ENCODE measurements around the gene TMEM41A.

Gene TMEM41A

DNA sequence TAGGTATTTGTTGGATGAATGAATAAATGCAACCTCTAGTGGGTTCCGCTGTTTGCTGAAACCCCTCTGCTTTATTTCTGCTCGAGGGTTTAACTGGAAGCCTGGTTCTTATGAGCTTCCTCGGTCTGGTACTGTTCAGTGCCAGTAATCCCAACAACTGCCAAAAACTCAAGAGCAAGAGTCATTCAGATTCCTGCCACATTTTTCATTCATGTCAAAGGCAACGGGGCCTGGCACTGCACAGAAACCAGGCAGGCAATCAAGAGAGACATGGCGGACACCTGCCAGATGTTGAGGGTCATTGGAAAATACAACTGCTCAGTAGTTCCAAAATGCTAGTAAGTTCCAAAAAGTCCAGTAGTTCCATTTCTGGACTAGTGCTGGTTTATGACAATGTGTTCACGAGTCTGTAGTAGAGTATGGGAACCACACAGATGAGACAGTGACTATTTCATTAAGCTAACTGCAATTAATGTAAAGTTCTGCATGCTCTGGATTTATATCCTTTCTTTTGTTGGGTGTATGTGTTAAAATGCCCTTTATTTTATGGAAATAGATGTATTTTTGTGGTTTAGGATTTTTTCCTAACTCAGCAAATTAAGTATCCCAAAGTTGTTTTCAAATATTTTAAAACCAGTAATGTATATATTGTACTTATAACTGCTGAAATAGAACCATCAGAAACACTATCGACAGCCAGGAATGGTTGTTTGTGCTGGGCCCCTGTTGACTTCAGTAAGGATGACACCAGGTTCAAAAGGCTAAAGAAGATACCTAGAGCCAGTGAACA lies 22.7 kb upstream of the TMEM41A start:
- Histone ChIP-seq H3K36me3 (ENCODE audit: control insufficient read depth, insufficient read depth, low read length) (no peaks in the 10 kb centered on the region), H3K27me3 (replicated peaks; ENCODE audit: control insufficient read depth, insufficient read depth, low read length, poor library complexity, severe bottlenecking) (no peaks in the 10 kb centered on the region), H3K27ac (ENCODE audit: insufficient read depth, low read length, poor library complexity, severe bottlenecking) (no peak overlapping the region), H3K4me3 (ENCODE audit: insufficient read depth, low read depth, low read length, poor library complexity, severe bottlenecking) (no peak overlapping the region), H3K4me1 (ENCODE audit: control insufficient read depth, insufficient read depth, low read length, poor library complexity, severe bottlenecking) (no peaks in the 10 kb centered on the region), H3K9me3 (ENCODE audit: control insufficient read depth, low read length) (no peaks in the 10 kb centered on the region)
- no peak for DNase-seq

DNA sequence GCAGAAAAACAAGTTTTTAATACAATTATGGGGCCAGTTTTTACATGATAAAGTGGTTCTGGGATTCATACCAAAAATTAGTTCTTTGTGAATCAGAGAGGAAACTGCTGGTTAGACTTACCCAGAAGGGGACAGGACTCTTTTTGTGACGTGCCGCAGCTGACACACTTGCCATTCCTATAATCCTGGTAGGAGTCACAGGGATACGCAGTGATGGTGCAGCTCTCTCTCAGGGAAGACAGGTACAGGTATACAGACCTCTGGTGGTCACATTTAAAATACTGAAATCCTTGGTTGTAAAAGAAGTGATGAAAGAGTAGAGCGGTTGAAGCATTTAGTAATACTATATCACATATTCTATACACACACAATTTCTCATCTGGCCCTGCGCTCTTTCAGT lies 20.2 kb upstream of the TMEM41A start:
- DNase-seq = no peak
- Histone ChIP-seq H3K36me3 (ENCODE audit: control insufficient read depth, insufficient read depth, low read length) (no peaks in the 10 kb centered on the region), H3K27me3 (replicated peaks; ENCODE audit: control insufficient read depth, insufficient read depth, low read length, poor library complexity, severe bottlenecking) (no peaks in the 10 kb centered on the region), H3K4me3 (ENCODE audit: insufficient read depth, low read depth, low read length, poor library complexity, severe bottlenecking) (no peak overlapping the region), H3K9me3 (ENCODE audit: control insufficient read depth, low read length) (no peaks in the 10 kb centered on the region), H3K4me1 (ENCODE audit: control insufficient read depth, insufficient read depth, low read length, poor library complexity, severe bottlenecking) (no peaks in the 10 kb centered on the region), H3K27ac (ENCODE audit: insufficient read depth, low read length, poor library complexity, severe bottlenecking) (no peak overlapping the region)

DNA sequence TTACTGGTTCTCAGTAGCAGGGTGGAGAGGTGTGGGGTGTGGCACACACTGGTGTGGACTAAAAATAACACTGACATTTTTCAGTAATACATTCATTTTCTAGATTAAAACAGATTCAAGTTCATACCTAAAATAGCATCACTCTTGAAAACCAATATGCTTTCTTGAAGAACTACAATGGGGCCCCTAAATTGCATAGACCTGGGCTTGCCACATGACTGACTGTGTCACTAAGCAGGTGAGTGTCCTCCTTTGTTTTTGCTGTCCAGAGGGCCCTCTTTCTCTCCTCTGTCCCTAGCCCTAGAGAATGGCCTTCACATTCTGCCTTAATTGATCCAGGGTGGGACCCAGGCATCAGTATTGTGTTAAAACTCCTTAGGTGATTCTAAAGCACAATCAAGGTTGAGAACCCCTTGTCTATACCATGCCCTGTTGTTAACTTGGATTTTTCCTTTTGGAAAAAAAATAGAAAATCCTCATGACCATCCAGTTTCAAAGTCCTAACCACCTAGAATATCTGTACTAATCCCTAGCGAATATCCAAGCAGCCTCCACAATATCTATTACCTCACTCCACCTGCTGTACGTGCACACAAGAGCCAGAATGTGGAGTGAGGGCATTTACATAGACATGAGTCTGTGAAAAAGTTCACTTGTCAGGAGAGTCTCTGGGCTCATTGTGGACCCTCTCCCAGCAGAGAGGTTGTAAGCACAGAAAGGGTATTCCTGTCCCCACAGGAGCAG lies 18.7 kb upstream of the TMEM41A start:
- Histone ChIP-seq H3K36me3 (ENCODE audit: control insufficient read depth, insufficient read depth, low read length) (no peaks in the 10 kb centered on the region), H3K4me3 (ENCODE audit: insufficient read depth, low read depth, low read length, poor library complexity, severe bottlenecking) (no peak overlapping the region), H3K27ac (ENCODE audit: insufficient read depth, low read length, poor library complexity, severe bottlenecking) (no peak overlapping the region), H3K27me3 (replicated peaks; ENCODE audit: control insufficient read depth, insufficient read depth, low read length, poor library complexity, severe bottlenecking) (no peaks in the 10 kb centered on the region), H3K4me1 (ENCODE audit: control insufficient read depth, insufficient read depth, low read length, poor library complexity, severe bottlenecking) (no peaks in the 10 kb centered on the region), H3K9me3 (ENCODE audit: control insufficient read depth, low read length) (no peaks in the 10 kb centered on the region)
- DNase-seq = no peak

DNA sequence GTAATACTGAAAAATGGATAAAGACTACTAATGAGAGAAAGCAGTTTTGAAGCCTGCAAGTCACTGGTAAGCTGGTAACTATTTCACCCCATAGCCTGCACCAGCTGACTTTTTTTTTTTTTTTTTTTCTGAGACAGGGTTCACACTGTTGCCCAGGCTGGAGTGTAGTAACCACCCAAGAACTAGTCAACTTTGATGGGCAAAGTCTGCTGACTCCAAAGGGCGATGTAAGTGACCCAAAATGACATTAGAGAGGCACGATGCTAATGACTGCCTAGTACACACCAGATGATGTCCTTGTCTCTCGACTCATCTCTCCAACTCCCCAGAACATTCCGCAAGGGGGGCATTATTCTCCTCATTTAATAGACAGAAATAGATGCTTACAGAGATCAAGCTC lies 12.9 kb upstream of the TMEM41A start:
- Histone ChIP-seq H3K36me3 (ENCODE audit: control insufficient read depth, insufficient read depth, low read length) (no peaks in the 10 kb centered on the region), H3K27me3 (replicated peaks; ENCODE audit: control insufficient read depth, insufficient read depth, low read length, poor library complexity, severe bottlenecking) (no peaks in the 10 kb centered on the region), H3K9me3 (ENCODE audit: control insufficient read depth, low read length) (no peaks in the 10 kb centered on the region)

GRCh38 chr3:185508335-185508991 lies 9.6 kb upstream of the TMEM41A start:
- Histone ChIP-seq H3K4me1 (ENCODE audit: control insufficient read depth, insufficient read depth, low read length, poor library complexity, severe bottlenecking) (no peaks in the 10 kb centered on the region), H3K27ac (ENCODE audit: insufficient read depth, low read length, poor library complexity, severe bottlenecking) (no peak overlapping the region), H3K36me3 (ENCODE audit: control insufficient read depth, insufficient read depth, low read length) (no peaks in the 10 kb centered on the region), H3K9me3 (ENCODE audit: control insufficient read depth, low read length) (no peaks in the 10 kb centered on the region), H3K4me3 (ENCODE audit: insufficient read depth, low read depth, low read length, poor library complexity, severe bottlenecking) (no peak overlapping the region), H3K27me3 (replicated peaks; ENCODE audit: control insufficient read depth, insufficient read depth, low read length, poor library complexity, severe bottlenecking) (no peaks in the 10 kb centered on the region)
- no peak for DNase-seq

More for the DNA sequence above, 12.9 kb upstream of the TMEM41A start:
- no peak for DNase-seq
- no peak overlapping the region for H3K27ac ChIP-seq (ENCODE audit: insufficient read depth, low read length, poor library complexity, severe bottlenecking)
- no peak overlapping the region for H3K4me3 ChIP-seq (ENCODE audit: insufficient read depth, low read depth, low read length, poor library complexity, severe bottlenecking)
- H3K4me1 ChIP-seq (ENCODE audit: control insufficient read depth, insufficient read depth, low read length, poor library complexity, severe bottlenecking) = no peaks in the 10 kb centered on the region

GRCh38 chr3:185507883-185508282 lies 9.0 kb upstream of the TMEM41A start:
- Histone ChIP-seq H3K27me3 (replicated peaks; ENCODE audit: control insufficient read depth, insufficient read depth, low read length, poor library complexity, severe bottlenecking) (no peaks in the 10 kb centered on the region), H3K36me3 (ENCODE audit: control insufficient read depth, insufficient read depth, low read length) (no peaks in the 10 kb centered on the region), H3K4me3 (ENCODE audit: insufficient read depth, low read depth, low read length, poor library complexity, severe bottlenecking) (no peak overlapping the region), H3K27ac (ENCODE audit: insufficient read depth, low read length, poor library complexity, severe bottlenecking) (no peak overlapping the region), H3K9me3 (ENCODE audit: control insufficient read depth, low read length) (no peaks in the 10 kb centered on the region), H3K4me1 (ENCODE audit: control insufficient read depth, insufficient read depth, low read length, poor library complexity, severe bottlenecking) (no peaks in the 10 kb centered on the region)
- no peak for DNase-seq

GRCh38 chr3:185504636-185505035 lies 5.8 kb upstream of the TMEM41A start:
- DNase-seq = no peak
- Histone ChIP-seq H3K36me3 (ENCODE audit: control insufficient read depth, insufficient read depth, low read length) (no peaks in the 10 kb centered on the region), H3K4me1 (ENCODE audit: control insufficient read depth, insufficient read depth, low read length, poor library complexity, severe bottlenecking) (no peaks in the 10 kb centered on the region), H3K27ac (ENCODE audit: insufficient read depth, low read length, poor library complexity, severe bottlenecking) (no peak overlapping the region), H3K4me3 (ENCODE audit: insufficient read depth, low read depth, low read length, poor library complexity, severe bottlenecking) (no peak overlapping the region), H3K27me3 (replicated peaks; ENCODE audit: control insufficient read depth, insufficient read depth, low read length, poor library complexity, severe bottlenecking) (no peaks in the 10 kb centered on the region), H3K9me3 (ENCODE audit: control insufficient read depth, low read length) (no peaks in the 10 kb centered on the region)

- DNase-seq = no peak
- Histone ChIP-seq H3K4me1 (ENCODE audit: control insufficient read depth, insufficient read depth, low read length, poor library complexity, severe bottlenecking) (no peaks in the 10 kb centered on the region), H3K36me3 (ENCODE audit: control insufficient read depth, insufficient read depth, low read length) (no peaks in the 10 kb centered on the region), H3K27me3 (replicated peaks; ENCODE audit: control insufficient read depth, insufficient read depth, low read length, poor library complexity, severe bottlenecking) (no peaks in the 10 kb centered on the region), H3K4me3 (ENCODE audit: insufficient read depth, low read depth, low read length, poor library complexity, severe bottlenecking) (no peak overlapping the region), H3K9me3 (ENCODE audit: control insufficient read depth, low read length) (no peaks in the 10 kb centered on the region), H3K27ac (ENCODE audit: insufficient read depth, low read length, poor library complexity, severe bottlenecking) (no peak overlapping the region)
Measured at GRCh38 chr3:185503521-185503920, 4.7 kb upstream of the TMEM41A start.

DNA sequence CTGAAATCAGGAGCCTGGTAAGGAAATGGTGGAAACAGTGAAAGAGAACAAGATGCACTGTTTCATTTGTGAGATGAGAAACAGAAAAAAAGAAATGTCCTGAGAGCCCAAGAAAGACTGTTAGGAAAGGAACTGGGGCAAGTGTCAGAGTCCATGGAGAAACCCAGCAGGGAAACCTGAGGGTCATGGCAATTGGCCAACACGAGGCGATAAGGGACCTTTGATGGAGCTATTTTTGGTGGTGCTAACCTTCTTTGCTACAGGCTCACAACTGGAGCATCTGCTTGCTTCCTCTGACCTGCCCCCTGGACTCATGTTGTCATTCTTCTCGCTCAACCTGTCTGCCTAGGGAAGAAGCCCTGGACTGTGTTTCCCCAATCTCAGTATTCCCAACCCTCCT lies 4.2 kb upstream of the TMEM41A start:
- Histone ChIP-seq H3K27ac (ENCODE audit: insufficient read depth, low read length, poor library complexity, severe bottlenecking) (no peak overlapping the region), H3K27me3 (replicated peaks; ENCODE audit: control insufficient read depth, insufficient read depth, low read length, poor library complexity, severe bottlenecking) (no peaks in the 10 kb centered on the region), H3K4me3 (ENCODE audit: insufficient read depth, low read depth, low read length, poor library complexity, severe bottlenecking) (no peak overlapping the region), H3K36me3 (ENCODE audit: control insufficient read depth, insufficient read depth, low read length) (no peaks in the 10 kb centered on the region), H3K4me1 (ENCODE audit: control insufficient read depth, insufficient read depth, low read length, poor library complexity, severe bottlenecking) (no peaks in the 10 kb centered on the region), H3K9me3 (ENCODE audit: control insufficient read depth, low read length) (no peaks in the 10 kb centered on the region)
- DNase-seq = no peak

- H3K4me3 ChIP-seq (ENCODE audit: insufficient read depth, low read depth, low read length, poor library complexity, severe bottlenecking) = no peak overlapping the region
- no peak overlapping the region for H3K27ac ChIP-seq (ENCODE audit: insufficient read depth, low read length, poor library complexity, severe bottlenecking)
- H3K4me1 ChIP-seq (ENCODE audit: control insufficient read depth, insufficient read depth, low read length, poor library complexity, severe bottlenecking) = no peaks in the 10 kb centered on the region
- DNase-seq = no peak
- peaks cover 42% of the 10 kb centered on the region for H3K36me3 ChIP-seq (ENCODE audit: control insufficient read depth, insufficient read depth, low read length)
- H3K9me3 ChIP-seq (ENCODE audit: control insufficient read depth, low read length) = no peaks in the 10 kb centered on the region
- H3K27me3 ChIP-seq (replicated peaks; ENCODE audit: control insufficient read depth, insufficient read depth, low read length, poor library complexity, severe bottlenecking) = no peaks in the 10 kb centered on the region
Measured at GRCh38 chr3:185490241-185490640, 8.6 kb downstream of the TMEM41A start.

Measured in effector memory CD4-positive, alpha-beta T cell (primary cell).